RPMI8226 (cell line): ENCODE measurements around the gene CDH13.

Source experiments
- DNase-seq: peaks from one replicate; pipeline ENCODE4 v3.0.0-alpha.2; 2015

CDH13 gene

GRCh38 chr16:82855471-82855870 lies 228.7 kb downstream of the CDH13 start:
- DNase-seq = no peak

GRCh38 chr16:82857693-82858365 lies 231.1 kb downstream of the CDH13 start:
- no peak for DNase-seq

- DNase-seq = no peak
These were observed 232.9 kb downstream of the CDH13 start for GRCh38 chr16:82859662-82860061.

GRCh38 chr16:82860071-82860470 lies 233.3 kb downstream of the CDH13 start:
- DNase-seq = no peak

- DNase-seq = no peak
These were observed 235.3 kb downstream of the CDH13 start for GRCh38 chr16:82862057-82862456.

- no peak for DNase-seq
These were observed 237.7 kb downstream of the CDH13 start for GRCh38 chr16:82864332-82865040.

- no peak for DNase-seq
These were observed 238.6 kb downstream of the CDH13 start for GRCh38 chr16:82865412-82865811.

- no peak for DNase-seq
These were observed 240.7 kb downstream of the CDH13 start for GRCh38 chr16:82867485-82867884.

GRCh38 chr16:82874271-82874670 lies 247.5 kb downstream of the CDH13 start:
- DNase-seq = no peak

- no peak for DNase-seq
These were observed 247.9 kb downstream of the CDH13 start for GRCh38 chr16:82874672-82875071.

GRCh38 chr16:82876951-82877350 lies 250.2 kb downstream of the CDH13 start:
- no peak for DNase-seq

GRCh38 chr16:82878466-82878865 lies 251.7 kb downstream of the CDH13 start:
- no peak for DNase-seq

GRCh38 chr16:82880346-82880745 lies 253.6 kb downstream of the CDH13 start:
- DNase-seq = no peak

- DNase-seq = no peak
These were observed 254.7 kb downstream of the CDH13 start for GRCh38 chr16:82881516-82881915.

GRCh38 chr16:82882226-82882625 lies 255.5 kb downstream of the CDH13 start:
- DNase-seq = no peak

GRCh38 chr16:82882982-82883835 lies 256.4 kb downstream of the CDH13 start:
- DNase-seq = no peak

GRCh38 chr16:82884320-82884898 lies 257.6 kb downstream of the CDH13 start:
- no peak for DNase-seq

- DNase-seq = no peak
These were observed 259.4 kb downstream of the CDH13 start for GRCh38 chr16:82886146-82886545.

GRCh38 chr16:82888591-82889001 lies 261.8 kb downstream of the CDH13 start:
- DNase-seq = no peak

- no peak for DNase-seq
These were observed 264.7 kb downstream of the CDH13 start for GRCh38 chr16:82891424-82891823.

GRCh38 chr16:82891918-82892317 lies 265.1 kb downstream of the CDH13 start:
- no peak for DNase-seq

GRCh38 chr16:82892324-82892723 lies 265.6 kb downstream of the CDH13 start:
- DNase-seq = no peak

- no peak for DNase-seq
These were observed 269.1 kb downstream of the CDH13 start for GRCh38 chr16:82895843-82896242.
